Naive thymus-derived CD4-positive, alpha-beta T cell (primary cell): ENCODE measurements around the gene PLD3. TPM values are rescaled to one million over a fixed set of nuclear protein-coding genes. Genes with fewer than 3 reads are reported as not detected.

Experiments
- ATAC-seq: fragments of 150-1000 bp; cut with Tn5 transposase; 2 replicates; pipeline ENCODE4 v1.10.0; 2021; ENCODE audit warnings: mild to moderate bottlenecking, moderate library complexity
- CTCF ChIA-PET: fragments of 350-600 bp; sonication (Branson Sonifier 250); formaldehyde crosslinking; loops from one replicate; lab custom pipeline; 2021; ENCODE audit warnings: antibody characterized with exemption; lab: Charles Lee
- POLR2A ChIA-PET: fragments of 350-600 bp; sonication (Branson Sonifier 250); formaldehyde crosslinking; loops from one replicate; lab custom pipeline; 2021; ENCODE audit warnings: antibody characterized with exemption, inconsistent platforms; lab: Charles Lee
- DNase-seq, 9 donors: peaks; one replicate each; pipeline versions ENCODE4 v3.0.0 to v3.0.0-alpha.2; 2020 to 2022; ENCODE audit warnings: mixed read lengths in 1 of 9
- H3K27ac ChIP-seq: one replicate; pipeline ENCODE4 v1.7.0; 2013; ENCODE audit warnings: mild to moderate bottlenecking, low read depth, low read length, moderate library complexity
- H3K27me3 ChIP-seq, 2 donors: one replicate each; pipeline ENCODE4 v1.7.0; 2013; ENCODE audit warnings: low read length in 2 of 2, mild to moderate bottlenecking in 2 of 2, moderate library complexity in 2 of 2; ENCODE audit not compliant: control insufficient read depth in 2 of 2, insufficient read depth in 2 of 2
- H3K36me3 ChIP-seq, 3 experiments: 1 replicate in 2 of 3; 2 replicates in 1 of 3; pipeline ENCODE4 v1.7.0; 2013; ENCODE audit warnings: low read length in 3 of 3, mild to moderate bottlenecking in 3 of 3, moderate library complexity in 1 of 3; ENCODE audit not compliant: insufficient read depth in 3 of 3, control insufficient read depth in 2 of 3
- H3K4me1 ChIP-seq, 2 donors: one replicate each; pipeline ENCODE4 v1.7.0; 2013; ENCODE audit warnings: low read length in 2 of 2, mild to moderate bottlenecking in 2 of 2, moderate library complexity in 1 of 2; ENCODE audit not compliant: control insufficient read depth in 2 of 2, insufficient read depth in 2 of 2
- H3K4me3 ChIP-seq: 2 replicates; pipeline ENCODE4 v1.7.0; 2013; ENCODE audit warnings: mild to moderate bottlenecking, low read length
- H3K9me3 ChIP-seq, 3 experiments: 1 replicate in 2 of 3; 2 replicates in 1 of 3; pipeline ENCODE4 v1.7.0; 2013; ENCODE audit warnings: low read length in 3 of 3; ENCODE audit not compliant: control insufficient read depth in 2 of 3
- H3K27ac Mint-ChIP-seq, 9 donors: one replicate each; pipeline ENCODE4 v1.8.0; 2020 to 2022; ENCODE audit warnings: mixed read lengths in 9 of 9, mild to moderate bottlenecking in 8 of 9, moderate library complexity in 5 of 9, inconsistent platforms in 2 of 9
- H3K27me3 Mint-ChIP-seq, 5 donors: one replicate each; pipeline ENCODE4 v1.8.0; 2021 to 2022; ENCODE audit warnings: mixed read lengths in 5 of 5, mild to moderate bottlenecking in 1 of 5
- H3K36me3 Mint-ChIP-seq, 5 donors: one replicate each; pipeline ENCODE4 v1.8.0; 2020 to 2022; ENCODE audit warnings: mixed read lengths in 5 of 5, mild to moderate bottlenecking in 3 of 5, inconsistent platforms in 1 of 5
- H3K4me1 Mint-ChIP-seq, 7 donors: one replicate each; pipeline ENCODE4 v1.8.0; 2020 to 2022; ENCODE audit warnings: mixed read lengths in 7 of 7, mild to moderate bottlenecking in 3 of 7, inconsistent platforms in 1 of 7
- H3K4me3 Mint-ChIP-seq, 10 donors: one replicate each; pipeline ENCODE4 v1.8.0; 2020 to 2022; ENCODE audit warnings: mild to moderate bottlenecking in 10 of 10, mixed read lengths in 10 of 10, moderate library complexity in 6 of 10, inconsistent platforms in 2 of 10
- H3K9me3 Mint-ChIP-seq, 11 donors: one replicate each; pipeline ENCODE4 v1.8.0; 2020 to 2022; ENCODE audit warnings: mixed read lengths in 11 of 11, mild to moderate bottlenecking in 4 of 11, inconsistent platforms in 1 of 11, moderate library complexity in 1 of 11
- intact Hi-C, 2 donors: fragments of 100-400 bp; cut with micrococcal nuclease; formaldehyde crosslinking; loops; one replicate each; pipeline ENCODE4 v1.15.1; 2023
- polyA plus RNA-seq, 2 donors: library from polyadenylated mRNA; unstranded; fragments of 300-500 nt; fragmentation: Illumina TruSeq; gene quantifications; one replicate each; pipeline ENCODE4 v1.2.3, GENCODE V29; 2021
- total RNA-seq, 6 experiments: library from RNA in 5 of 6; stranded (reverse) in 5 of 6; gene quantifications; 1 replicate in 5 of 6; 2 replicates in 1 of 6; pipeline ENCODE4 v1.2.3 and lab custom pipeline; 2021 to 2026

Gene PLD3
- total and polyA plus RNA-seq, 7 experiments from 2014 or later = 60.1 to 137 (median 85.8) TPM

- H3K4me3 ChIP-seq = peak overlapping the region; percentile 61
- no peaks in the 10 kb centered on the region for H3K27me3 ChIP-seq
- CTCF ChIA-PET = interaction anchor here (0.6 kb wide), 1 partner anchor 1715 kb away, joined by 3 read pairs; no protein-coding TSS in a partner anchor
- peaks cover 0 to 5% (median 0%) of the 10 kb centered on the region in 5 donors for H3K36me3 Mint-ChIP-seq
- H3K9me3 ChIP-seq = no peaks in the 10 kb centered on the region
- H3K27ac Mint-ChIP-seq = peak overlapping the region; percentile 81 to 97 (median 91)
- POLR2A ChIA-PET = interaction anchor here (1.0 to 1.5 kb wide), 6 partner anchors 64 to 1020 kb away, joined by 3 to 8 read pairs (median 4); partner anchors contain the start of genes AKT2, BLVRB, SERTAD1 and SERTAD3
- peaks cover 20 to 51% (median 44%) of the 10 kb centered on the region in 7 donors for H3K4me1 Mint-ChIP-seq
- peaks cover 7 to 14% of the 10 kb centered on the region in 2 donors for H3K4me1 ChIP-seq
- peak overlapping the region; percentile 86 for H3K27ac ChIP-seq
- peaks cover 0 to 2% (median 0%) of the 10 kb centered on the region in 5 donors for H3K27me3 Mint-ChIP-seq
- H3K4me3 Mint-ChIP-seq = peak overlapping the region; percentile 83 to 99 (median 96)
- H3K9me3 Mint-ChIP-seq = peaks cover 0 to 4% (median 0%) of the 10 kb centered on the region in 11 donors
- intact Hi-C loops = loop anchor here (1.0 to 5.0 kb wide), 15 partner anchors 55 to 1978 kb away; partner anchors contain the start of genes AKT2 (in 2 of the 2), B9D2 (in 1 of the 2), MAP3K10 (in 1 of the 2) and MEGF8 (in 1 of the 2)
- DNase-seq (peak in 3 of 9 donors; percentile 12 to 26 (median 20)), ATAC-seq (no peak)
- no peaks in the 10 kb centered on the region for H3K36me3 ChIP-seq
These were observed 539 bp downstream of the PLD3 start for GRCh38 chr19:40348961-40349507.

- CTCF ChIA-PET = interaction anchor here (0.6 to 1.1 kb wide), 2 partner anchors 45 to 51 kb away, joined by 3 read pairs; no protein-coding TSS in a partner anchor
- Mint-ChIP-seq H3K27ac (peak overlapping the region in 1 of 9 donors; percentile 85), H3K4me3 (no peak overlapping the region), H3K27me3 (no peaks in the 10 kb centered on the region), H3K9me3 (peaks cover 0 to 2% (median 0%) of the 10 kb centered on the region in 11 donors), H3K36me3 (peaks cover 0 to 5% (median 0%) of the 10 kb centered on the region in 5 donors), H3K4me1 (peaks cover 13 to 29% (median 20%) of the 10 kb centered on the region in 7 donors)
- DNase-seq (no peak), ATAC-seq (no peak)
- Histone ChIP-seq H3K4me1 (no peaks in the 10 kb centered on the region), H3K27me3 (no peaks in the 10 kb centered on the region), H3K9me3 (no peaks in the 10 kb centered on the region), H3K4me3 (no peak overlapping the region), H3K36me3 (no peaks in the 10 kb centered on the region), H3K27ac (no peak overlapping the region)
- intact Hi-C loops = no loop called here
- POLR2A ChIA-PET = no interaction called here
These were observed 7.6 kb downstream of the PLD3 start for GRCh38 chr19:40355975-40356680.

- H3K27me3 ChIP-seq = no peaks in the 10 kb centered on the region
- Mint-ChIP-seq H3K9me3 (peaks cover 0 to 4% (median 0%) of the 10 kb centered on the region in 11 donors), H3K27me3 (no peaks in the 10 kb centered on the region), H3K36me3 (peaks cover 0 to 9% (median 2%) of the 10 kb centered on the region in 5 donors), H3K27ac (no peak overlapping the region), H3K4me3 (peak overlapping the region in 1 of 10 donors; percentile 5), H3K4me1 (peaks cover 13 to 23% (median 20%) of the 10 kb centered on the region in 7 donors)
- no peaks in the 10 kb centered on the region for H3K4me1 ChIP-seq
- intact Hi-C loops = no loop called here
- H3K4me3 ChIP-seq = no peak overlapping the region
- POLR2A ChIA-PET = no interaction called here
- no peaks in the 10 kb centered on the region for H3K36me3 ChIP-seq
- no peak overlapping the region for H3K27ac ChIP-seq
- H3K9me3 ChIP-seq = no peaks in the 10 kb centered on the region
- no peak for ATAC-seq
- CTCF ChIA-PET = interaction anchor here (0.6 kb wide), 1 partner anchor 44 kb away, joined by 3 read pairs; no protein-coding TSS in a partner anchor
- no peak for DNase-seq
These were observed 8.4 kb downstream of the PLD3 start for GRCh38 chr19:40356681-40357595.

GRCh38 chr19:40357640-40358039 lies 9.1 kb downstream of the PLD3 start:
- H3K36me3 ChIP-seq = no peaks in the 10 kb centered on the region
- peaks cover 0 to 14% (median 2%) of the 10 kb centered on the region in 5 donors for H3K36me3 Mint-ChIP-seq
- peaks cover 0 to 4% (median 0%) of the 10 kb centered on the region in 11 donors for H3K9me3 Mint-ChIP-seq
- H3K27me3 Mint-ChIP-seq = no peaks in the 10 kb centered on the region
- POLR2A ChIA-PET = no interaction called here
- H3K27me3 ChIP-seq = no peaks in the 10 kb centered on the region
- H3K27ac ChIP-seq = no peak overlapping the region
- ATAC-seq (no peak), DNase-seq (no peak)
- H3K4me3 ChIP-seq = no peak overlapping the region
- H3K4me3 Mint-ChIP-seq = no peak overlapping the region
- peaks cover 13 to 29% (median 21%) of the 10 kb centered on the region in 7 donors for H3K4me1 Mint-ChIP-seq
- H3K4me1 ChIP-seq = no peaks in the 10 kb centered on the region
- intact Hi-C loops = no loop called here
- CTCF ChIA-PET = no interaction called here
- H3K9me3 ChIP-seq = no peaks in the 10 kb centered on the region
- peak overlapping the region in 1 of 9 donors; percentile 70 for H3K27ac Mint-ChIP-seq

- peak; percentile 89 for ATAC-seq
- no peaks in the 10 kb centered on the region for H3K4me1 ChIP-seq
- H3K9me3 ChIP-seq = no peaks in the 10 kb centered on the region
- intact Hi-C loops = no loop called here
- no peaks in the 10 kb centered on the region for H3K27me3 ChIP-seq
- H3K27ac ChIP-seq = no peak overlapping the region
- peaks cover 18 to 36% (median 28%) of the 10 kb centered on the region in 7 donors for H3K4me1 Mint-ChIP-seq
- DNase-seq = no peak
- H3K36me3 Mint-ChIP-seq = peaks cover 0 to 14% (median 3%) of the 10 kb centered on the region in 5 donors
- POLR2A ChIA-PET = no interaction called here
- H3K27ac Mint-ChIP-seq = no peak overlapping the region
- CTCF ChIA-PET = no interaction called here
- no peaks in the 10 kb centered on the region for H3K27me3 Mint-ChIP-seq
- H3K36me3 ChIP-seq = no peaks in the 10 kb centered on the region
- no peak overlapping the region for H3K4me3 Mint-ChIP-seq
- no peak overlapping the region for H3K4me3 ChIP-seq
- peaks cover 0 to 4% (median 0%) of the 10 kb centered on the region in 11 donors for H3K9me3 Mint-ChIP-seq
These were observed 10.3 kb downstream of the PLD3 start for GRCh38 chr19:40358773-40359172.
